ENCODE results near the gene TAS2R16. TPM values are rescaled to one million over a fixed set of nuclear protein-coding genes. Genes with fewer than 3 reads are reported as not detected.

TAS2R16 gene
- total and polyA plus RNA-seq, 8 donors: not detected

DNA sequence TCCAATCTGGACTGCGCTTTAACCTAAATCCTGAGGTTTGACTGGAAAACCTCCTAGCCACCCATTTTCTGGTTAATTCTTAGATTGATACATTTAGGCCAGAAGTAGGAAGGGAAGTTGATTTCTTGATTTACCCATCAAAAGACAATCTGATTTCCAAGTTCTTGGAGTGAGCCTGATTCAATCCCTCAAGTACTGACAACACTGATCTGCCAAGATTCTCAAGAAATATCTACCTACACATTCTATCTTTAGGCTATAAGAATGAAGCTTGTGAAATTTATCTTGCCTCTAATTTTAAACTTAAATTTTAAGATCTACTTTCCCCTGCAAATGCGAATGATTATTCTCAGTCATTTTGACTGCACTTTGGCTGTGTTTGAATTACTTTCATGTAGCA, 5.9 kb downstream of the TAS2R16 start:
- Histone ChIP-seq H3K4me3 (no peak overlapping the region), H3K9me3 (no peaks in the 10 kb centered on the region), H3K36me3 (no peaks in the 10 kb centered on the region), H3K27me3 (no peaks in the 10 kb centered on the region), H3K27ac (no peak overlapping the region), H3K4me1 (no peaks in the 10 kb centered on the region)
- FAIRE-seq (no peak), DNase-seq (no peak), ATAC-seq (no peak)
- TF ChIP-seq, protein P1, sequence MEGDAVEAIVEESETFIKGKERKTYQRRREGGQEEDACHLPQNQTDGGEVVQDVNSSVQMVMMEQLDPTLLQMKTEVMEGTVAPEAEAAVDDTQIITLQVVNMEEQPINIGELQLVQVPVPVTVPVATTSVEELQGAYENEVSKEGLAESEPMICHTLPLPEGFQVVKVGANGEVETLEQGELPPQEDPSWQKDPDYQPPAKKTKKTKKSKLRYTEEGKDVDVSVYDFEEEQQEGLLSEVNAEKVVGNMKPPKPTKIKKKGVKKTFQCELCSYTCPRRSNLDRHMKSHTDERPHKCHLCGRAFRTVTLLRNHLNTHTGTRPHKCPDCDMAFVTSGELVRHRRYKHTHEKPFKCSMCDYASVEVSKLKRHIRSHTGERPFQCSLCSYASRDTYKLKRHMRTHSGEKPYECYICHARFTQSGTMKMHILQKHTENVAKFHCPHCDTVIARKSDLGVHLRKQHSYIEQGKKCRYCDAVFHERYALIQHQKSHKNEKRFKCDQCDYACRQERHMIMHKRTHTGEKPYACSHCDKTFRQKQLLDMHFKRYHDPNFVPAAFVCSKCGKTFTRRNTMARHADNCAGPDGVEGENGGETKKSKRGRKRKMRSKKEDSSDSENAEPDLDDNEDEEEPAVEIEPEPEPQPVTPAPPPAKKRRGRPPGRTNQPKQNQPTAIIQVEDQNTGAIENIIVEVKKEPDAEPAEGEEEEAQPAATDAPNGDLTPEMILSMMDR (IDR thresholded peaks at IDR 0.05): no peak
- WGBS, 2 donors: 93 to 94% methylated on average over 2 of the region's 2 CpGs
- intact Hi-C loops (cut with DNase I): no loop called here

DNA sequence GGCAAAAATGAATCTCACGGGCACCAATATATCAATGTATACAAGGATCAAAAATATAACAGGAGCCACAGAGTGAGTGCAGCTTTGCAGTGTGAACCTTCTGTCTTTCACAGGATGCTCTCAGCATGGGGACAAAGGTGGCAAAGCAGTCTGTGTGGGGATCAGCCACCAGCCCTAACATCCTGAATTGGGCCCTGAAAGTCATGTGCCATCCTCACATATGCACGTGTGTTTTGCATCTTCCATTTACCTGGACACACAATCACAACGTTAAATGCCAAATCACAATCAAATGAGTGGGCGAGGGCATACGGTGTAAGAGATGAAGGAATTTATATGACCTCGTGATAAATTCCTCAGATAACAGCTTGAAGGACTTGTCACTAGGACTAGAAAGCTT, 6.5 kb downstream of the TAS2R16 start:
- 49 to 52% methylated on average over 6 of the region's 6 CpGs for WGBS, 2 donors
- intact Hi-C loops (cut with DNase I): no loop called here
- no peaks in the 10 kb centered on the region for H3K36me3 ChIP-seq
- TF ChIP-seq, protein P1 (IDR thresholded peaks at IDR 0.05): no peak
- no peaks in the 10 kb centered on the region for H3K4me1 ChIP-seq
- H3K4me3 ChIP-seq: no peak overlapping the region
- no peaks in the 10 kb centered on the region for H3K9me3 ChIP-seq
- DNase-seq (no peak), ATAC-seq (no peak), FAIRE-seq (no peak)
- no peaks in the 10 kb centered on the region for H3K27me3 ChIP-seq
- no peak overlapping the region for H3K27ac ChIP-seq

DNA sequence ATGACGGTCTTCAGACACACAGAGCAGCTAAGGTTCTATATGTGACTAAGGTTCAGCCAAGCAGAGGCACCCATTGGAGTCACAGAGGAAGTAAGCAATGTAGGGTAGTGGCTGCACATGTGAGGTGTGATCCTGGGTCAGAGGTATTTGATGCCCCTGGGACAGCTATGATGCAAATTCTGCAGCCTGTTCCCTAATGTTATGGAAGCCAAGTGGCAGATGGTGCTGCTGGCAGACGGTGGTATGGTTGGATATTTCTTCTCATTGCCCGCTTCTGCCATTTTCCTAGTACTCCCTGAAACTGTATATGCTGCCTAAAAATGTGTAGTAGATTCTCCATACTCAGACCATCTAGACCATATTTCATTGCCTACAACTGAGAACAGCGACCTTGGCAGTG, 7.2 kb downstream of the TAS2R16 start:
- DNase-seq (no peak), FAIRE-seq (no peak), ATAC-seq (no peak)
- Histone ChIP-seq H3K9me3 (no peaks in the 10 kb centered on the region), H3K27me3 (no peaks in the 10 kb centered on the region), H3K36me3 (no peaks in the 10 kb centered on the region), H3K27ac (no peak overlapping the region), H3K4me1 (no peaks in the 10 kb centered on the region), H3K4me3 (no peak overlapping the region)
- 83 to 91% methylated on average over 4 of the region's 4 CpGs for WGBS, 2 donors
- intact Hi-C loops (cut with DNase I): no loop called here
- TF ChIP-seq, protein P1 (IDR thresholded peaks at IDR 0.05): no peak

DNA sequence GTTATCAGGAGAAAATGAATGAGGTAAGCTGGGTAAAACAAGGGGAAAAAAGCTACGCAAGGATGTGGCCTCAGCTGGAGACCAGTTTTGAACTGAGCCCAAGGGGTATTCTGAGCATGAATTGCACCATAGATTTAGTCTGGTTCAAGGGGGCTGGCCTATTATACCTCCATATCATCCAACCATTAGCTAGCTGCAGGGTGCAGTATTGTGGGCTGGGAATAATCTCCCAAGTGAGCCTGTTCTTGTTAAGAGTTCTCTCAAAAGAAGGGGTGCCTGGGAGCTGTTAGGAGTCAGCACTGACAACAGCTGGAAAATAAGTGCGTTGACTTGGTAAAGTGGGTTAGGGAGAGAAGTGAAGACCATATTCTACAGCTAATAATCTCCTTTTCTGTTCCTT, 8.0 kb downstream of the TAS2R16 start:
- H3K36me3 ChIP-seq: no peaks in the 10 kb centered on the region
- intact Hi-C loops (cut with DNase I): no loop called here
- WGBS, 2 donors: 93 to 94% methylated on average over 2 of the region's 2 CpGs
- no peak overlapping the region for H3K4me3 ChIP-seq
- ATAC-seq (no peak), FAIRE-seq (no peak), DNase-seq (no peak)
- no peaks in the 10 kb centered on the region for H3K9me3 ChIP-seq
- no peak overlapping the region for H3K27ac ChIP-seq
- H3K27me3 ChIP-seq: no peaks in the 10 kb centered on the region
- TF ChIP-seq, protein P1 (IDR thresholded peaks at IDR 0.05): no peak
- H3K4me1 ChIP-seq: no peaks in the 10 kb centered on the region

DNA sequence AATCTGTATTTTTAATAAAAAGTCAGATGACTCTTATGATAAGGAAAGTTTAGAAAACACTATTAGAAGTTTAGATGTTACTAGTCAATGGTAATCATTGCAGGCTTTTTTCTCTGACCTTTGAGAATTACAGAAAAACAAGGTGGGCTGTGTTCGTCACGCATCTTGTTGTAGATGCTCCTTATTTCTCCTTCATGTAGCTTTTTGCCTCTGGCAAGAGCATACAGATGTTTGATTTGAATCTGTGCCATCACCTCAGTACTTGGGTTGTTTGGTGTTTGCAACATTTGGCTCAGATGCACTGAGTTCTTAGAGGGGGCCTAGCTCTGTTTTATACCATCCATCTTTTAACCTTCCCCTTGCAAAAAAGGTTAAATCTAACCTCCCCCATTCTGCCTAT, 11.5 kb downstream of the TAS2R16 start:
- H3K9me3 ChIP-seq: no peaks in the 10 kb centered on the region
- TF ChIP-seq, protein P1 (IDR thresholded peaks at IDR 0.05): no peak
- no peak overlapping the region for H3K4me3 ChIP-seq
- H3K27ac ChIP-seq: no peak overlapping the region
- intact Hi-C loops (cut with DNase I): no loop called here
- DNase-seq: no peak
- H3K27me3 ChIP-seq: no peaks in the 10 kb centered on the region
- no peaks in the 10 kb centered on the region for H3K4me1 ChIP-seq
- no peaks in the 10 kb centered on the region for H3K36me3 ChIP-seq
- FAIRE-seq: no peak
- ATAC-seq: no peak
- WGBS, 2 donors: 89 to 91% methylated on average over 2 of the region's 2 CpGs
